ENCODE measurements around the gene SPOPL. TPM values are rescaled to one million over a fixed set of nuclear protein-coding genes. Genes with fewer than 3 reads are reported as not detected.

SPOPL gene
- total and polyA plus RNA-seq, 2 of the 4 experiments (the other 2 are of a cell fraction) = 4.8 to 20.3 TPM

GRCh38 chr2:138485019-138485418 lies 16.6 kb upstream of the SPOPL start:
- POLR2A ChIA-PET (ENCODE audit: unreplicated experiment) = no interaction called here
- no peak overlapping the region for H2BK120ac ChIP-seq (ENCODE audit: low read depth, low read length)
- no peak overlapping the region for H3K56ac ChIP-seq (ENCODE audit: extremely low read depth, insufficient read depth, low read length)
- CTCF ChIA-PET = no interaction called here
- H3K9ac ChIP-seq (ENCODE audit: low read depth, low read length) = no peak overlapping the region
- no peaks in the 10 kb centered on the region for H3K9me3 ChIP-seq (ENCODE audit: control insufficient read depth, insufficient read depth, low read length)
- ATAC-seq (ENCODE audit: low read depth) (no peak; the same call in 1 of the 2 replicates), DNase-seq (no peak)
- intact Hi-C loops (cut with micrococcal nuclease) (no loop called here), dilution Hi-C loops (cut with HindIII; ENCODE audit: low sequenced_read_pairs, unreplicated experiment) (no loop called here), in situ Hi-C loops (cut with MboI; ENCODE audit: low sequenced_read_pairs) (no loop called here)
- H3K4me1 ChIP-seq (ENCODE audit: control insufficient read depth, insufficient read depth, low read length) = no peaks in the 10 kb centered on the region
- no peak overlapping the region for H3K4me2 ChIP-seq (ENCODE audit: low read depth, low read length)
- H3K27me3 ChIP-seq (ENCODE audit: control insufficient read depth, insufficient read depth, low read length) = no peaks in the 10 kb centered on the region
- H3K36me3 ChIP-seq (ENCODE audit: control insufficient read depth, insufficient read depth, low read length) = no peaks in the 10 kb centered on the region
- no peak overlapping the region for H3K4me3 ChIP-seq (ENCODE audit: insufficient read depth, low read depth, low read length)
- no peaks in the 10 kb centered on the region for H3K9me1 ChIP-seq (ENCODE audit: insufficient read depth, low read length)
- H2AK9ac ChIP-seq (replicated peaks; ENCODE audit: low read depth, low read length, poor library complexity) = no peak overlapping the region
- H3K4ac ChIP-seq (ENCODE audit: low read depth, low read length) = no peak overlapping the region
- no peak overlapping the region for H3K23ac ChIP-seq (ENCODE audit: low read depth, low read length)
- H4K8ac ChIP-seq (ENCODE audit: low read depth in 2 of 2, low read length in 2 of 2) = no peak overlapping the region
- no TSS peak for BruUV-seq (replicated peaks)
- H2AK5ac ChIP-seq (ENCODE audit: low read depth, low read length) = no peak overlapping the region
- no peak overlapping the region for H4K91ac ChIP-seq (ENCODE audit: insufficient read depth, low read depth, low read length)
- no peaks in the 10 kb centered on the region for H3K79me1 ChIP-seq (ENCODE audit: low read depth in 1 of 2, low read length in 2 of 2)
- H2BK15ac ChIP-seq (ENCODE audit: low read depth, low read length) = no peak overlapping the region
- TF ChIP-seq MAFK (IDR thresholded peaks at IDR 0.05; ENCODE audit: low read depth, low read length) = no peak
- TF ChIP-seq USF2 (IDR thresholded peaks at IDR 0.05; ENCODE audit: low read depth, low read length) = no peak
- TF ChIP-seq POLR2A (IDR thresholded peaks at IDR 0.05; ENCODE audit: low read depth, low read length) = no peak
- no peak for TF ChIP-seq CTCF (conservative IDR thresholded peaks at IDR 0.05; ENCODE audit: low read depth, low read length)
- TF ChIP-seq CEBPB (IDR thresholded peaks at IDR 0.05; ENCODE audit: low read depth, low read length) = no peak
- no peak for TF ChIP-seq FOS (IDR thresholded peaks at IDR 0.05; ENCODE audit: low read depth, low read length)
- TF ChIP-seq CHD1 (IDR thresholded peaks at IDR 0.05; ENCODE audit: low read depth, low read length) = no peak
- no peak for TF ChIP-seq MXI1 (IDR thresholded peaks at IDR 0.05; ENCODE audit: borderline replicate concordance, low read depth, low read length)
- TF ChIP-seq, protein P1, sequence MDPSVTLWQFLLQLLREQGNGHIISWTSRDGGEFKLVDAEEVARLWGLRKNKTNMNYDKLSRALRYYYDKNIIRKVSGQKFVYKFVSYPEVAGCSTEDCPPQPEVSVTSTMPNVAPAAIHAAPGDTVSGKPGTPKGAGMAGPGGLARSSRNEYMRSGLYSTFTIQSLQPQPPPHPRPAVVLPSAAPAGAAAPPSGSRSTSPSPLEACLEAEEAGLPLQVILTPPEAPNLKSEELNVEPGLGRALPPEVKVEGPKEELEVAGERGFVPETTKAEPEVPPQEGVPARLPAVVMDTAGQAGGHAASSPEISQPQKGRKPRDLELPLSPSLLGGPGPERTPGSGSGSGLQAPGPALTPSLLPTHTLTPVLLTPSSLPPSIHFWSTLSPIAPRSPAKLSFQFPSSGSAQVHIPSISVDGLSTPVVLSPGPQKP (IDR thresholded peaks at IDR 0.05; ENCODE audit: borderline replicate concordance, low read depth, low read length) = no peak
- no peak for TF ChIP-seq NFE2L2 (IDR thresholded peaks at IDR 0.05; ENCODE audit: low read depth, low read length)
- TF ChIP-seq RCOR1 (IDR thresholded peaks at IDR 0.05; ENCODE audit: insufficient replicate concordance, low read length) = no peak
- no peak for TF ChIP-seq MAZ (IDR thresholded peaks at IDR 0.05; ENCODE audit: borderline replicate concordance, low read depth, low read length)
- H2BK5ac ChIP-seq (ENCODE audit: low read depth, low read length, poor library complexity, severe bottlenecking) = no peak overlapping the region
- no peaks in the 10 kb centered on the region for H4K20me1 ChIP-seq (ENCODE audit: insufficient read depth, low read length)
- H2BK20ac ChIP-seq (ENCODE audit: low read depth, low read length) = no peak overlapping the region
- no peak overlapping the region for H4K5ac ChIP-seq (ENCODE audit: low read depth, low read length)
- no peak overlapping the region for H2AFZ ChIP-seq (replicated peaks; ENCODE audit: low read length, poor library complexity)
- H3K14ac ChIP-seq (replicated peaks; ENCODE audit: low read depth, low read length) = no peak overlapping the region
- H3K27ac ChIP-seq (ENCODE audit: insufficient read depth, low read length) = no peak overlapping the region
- no peak overlapping the region for H3K18ac ChIP-seq (ENCODE audit: low read depth, low read length)
